ENCODE measurements around the gene RPA3.
A peak's percentile ranks its signal among the peaks of the same experiment; 100 is the strongest.

The RPA3 gene

GRCh38 chr7:7607010-7607409 lies 111.4 kb downstream of the RPA3 start:
- TF ChIP-seq EP300 (IDR thresholded peaks at IDR 0.05; ENCODE audit: borderline replicate concordance) (peak; percentile 47; the same call in 1 of the 2 replicates), NFIC (IDR thresholded peaks at IDR 0.05) (peak; percentile 88), EGR1 (IDR thresholded peaks at IDR 0.05) (no peak), TAF1 (IDR thresholded peaks at IDR 0.05; ENCODE audit: low read depth) (no peak), TEAD4 (IDR thresholded peaks at IDR 0.05) (peak; percentile 61)

GRCh38 chr7:7596176-7596575 lies 122.2 kb downstream of the RPA3 start:
- TF ChIP-seq USF1 (IDR thresholded peaks at IDR 0.05) = no peak
- TF ChIP-seq CEBPB (IDR thresholded peaks at IDR 0.05) = no peak

GRCh38 chr7:7595451-7595850 lies 123.0 kb downstream of the RPA3 start:
- TF ChIP-seq RAD21 (IDR thresholded peaks at IDR 0.05; ENCODE audit: low read depth) (peak; percentile 44), YY1 (IDR thresholded peaks at IDR 0.05; ENCODE audit: low read depth) (no peak)

Measured in Ishikawa (cell line).